CD4-positive, alpha-beta T cell treated with Interleukin-1 beta for 1 hour (primary cell): ENCODE data around the gene PTHLH.
A peak's percentile ranks its signal among the peaks of the same experiment; 100 is the strongest.

Source experiments
- DNase-seq, 2 donors: peaks; one replicate each; pipeline ENCODE4 v3.0.0-alpha.2; 2020 to 2022

The PTHLH gene

GRCh38 chr12:27973487-27973890 is 956 bp upstream of the PTHLH start:
- no peak for DNase-seq

DNA sequence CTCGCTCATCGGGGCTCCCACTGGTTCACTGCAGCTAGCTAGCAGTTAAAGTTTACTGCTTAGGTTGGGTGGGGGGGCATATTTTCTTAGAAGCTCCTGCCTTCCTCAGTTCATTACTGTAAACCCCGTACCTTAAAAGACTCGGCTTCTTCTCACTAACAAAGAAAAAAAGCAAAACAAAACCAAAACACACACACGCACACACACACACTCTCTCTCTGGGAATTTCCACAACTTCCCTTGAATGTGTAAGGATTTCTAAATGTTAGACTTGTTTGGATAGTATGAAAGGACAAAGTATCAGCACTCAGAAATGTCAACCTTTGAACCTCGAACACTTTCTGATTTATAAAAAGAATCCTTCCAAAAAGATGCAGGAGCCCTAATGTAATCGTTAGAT is 927 bp downstream of the PTHLH start:
- no peak for DNase-seq

DNA sequence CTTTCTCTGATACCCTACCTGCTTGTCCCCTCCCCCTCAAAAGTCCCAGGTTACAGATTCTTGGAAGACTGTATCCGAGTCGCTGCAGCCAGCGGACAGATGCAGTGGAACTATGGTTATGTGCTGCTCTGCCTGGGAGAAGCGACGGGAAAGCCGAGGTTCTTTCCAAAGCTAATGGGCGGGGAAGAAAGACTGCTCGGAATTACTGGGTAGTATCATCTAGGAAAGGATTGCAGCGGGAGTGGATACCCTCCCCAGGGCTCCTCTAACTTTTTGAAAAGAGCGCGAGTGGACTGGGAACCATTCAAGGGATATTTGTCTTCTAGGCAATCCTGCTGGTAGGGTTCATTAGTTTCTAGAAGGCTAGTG is 1.4 kb downstream of the PTHLH start:
- no peak for DNase-seq

- DNase-seq: no peak
Observed at GRCh38 chr12:27970401-27971120, 2.0 kb downstream of the PTHLH start.

GRCh38 chr12:27969624-27970400 is 2.7 kb downstream of the PTHLH start:
- peak in 1 of 2 donors; percentile 14 for DNase-seq

GRCh38 chr12:27968972-27969623 is 3.4 kb downstream of the PTHLH start:
- no peak for DNase-seq

DNA sequence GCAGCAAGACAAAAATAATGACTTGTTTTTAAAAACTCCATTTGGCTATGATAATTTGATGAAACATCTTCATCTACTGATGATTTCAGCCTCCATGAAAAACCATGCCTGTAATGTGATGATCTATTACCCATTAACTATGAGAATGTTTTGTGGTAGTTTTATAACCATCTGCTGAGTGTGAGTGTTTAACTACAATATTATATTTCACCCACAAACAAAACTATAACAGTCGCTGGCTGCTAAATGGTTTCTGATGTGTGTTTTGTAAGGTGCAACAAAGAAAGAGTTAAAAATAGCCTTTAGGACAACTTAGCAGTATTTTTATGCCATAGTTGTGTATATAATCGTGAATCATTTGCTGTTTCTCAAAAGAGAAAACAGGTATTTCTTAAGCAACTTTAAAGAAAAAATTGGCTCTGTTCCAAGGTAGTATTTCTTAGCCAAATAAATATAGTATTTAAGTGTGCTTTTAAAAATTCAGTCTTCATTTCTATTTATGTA is 4.9 kb downstream of the PTHLH start:
- DNase-seq: no peak

- DNase-seq: no peak
Observed at GRCh38 chr12:27966870-27967269, 5.7 kb downstream of the PTHLH start.

GRCh38 chr12:27965966-27966365 is 6.6 kb downstream of the PTHLH start:
- DNase-seq: no peak

DNA sequence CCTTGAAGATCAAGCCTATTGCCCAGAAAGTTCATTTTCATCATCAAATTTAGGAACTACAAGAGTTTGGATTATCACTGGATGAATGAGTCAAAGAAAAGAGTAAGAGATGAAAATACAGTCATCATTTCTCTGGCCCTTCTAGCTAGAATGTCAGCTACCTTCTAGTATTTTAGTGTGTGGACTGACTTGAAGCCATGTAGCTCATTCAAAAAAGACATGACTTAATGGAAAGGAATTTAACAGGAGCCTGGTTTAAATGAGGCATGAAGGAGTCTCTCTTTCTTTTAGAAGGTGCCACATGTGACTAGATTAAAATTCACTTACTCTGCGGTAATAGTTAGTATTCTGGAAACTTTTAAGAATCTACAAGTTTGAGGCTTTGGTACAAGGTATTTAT is 7.1 kb downstream of the PTHLH start:
- no peak for DNase-seq

DNA sequence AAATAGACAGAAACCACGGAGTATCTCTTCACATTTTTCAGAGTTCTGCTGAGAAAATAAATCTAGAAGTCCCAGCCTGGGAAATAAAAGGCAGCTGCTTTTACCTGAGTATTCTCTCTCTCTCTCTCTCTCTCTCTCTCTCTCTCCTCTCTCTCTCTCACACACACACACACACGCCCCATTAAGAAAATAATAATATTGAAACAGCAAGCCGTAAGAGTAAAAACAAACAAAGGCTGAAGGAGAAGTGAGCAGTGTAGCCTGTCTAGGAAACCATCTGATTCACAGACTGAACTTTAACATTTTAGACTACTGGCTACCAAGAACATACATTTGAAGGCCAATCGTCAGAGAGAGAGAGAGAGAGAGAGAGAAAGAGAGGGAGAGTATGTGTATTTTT is 8.4 kb downstream of the PTHLH start:
- DNase-seq: no peak

DNA sequence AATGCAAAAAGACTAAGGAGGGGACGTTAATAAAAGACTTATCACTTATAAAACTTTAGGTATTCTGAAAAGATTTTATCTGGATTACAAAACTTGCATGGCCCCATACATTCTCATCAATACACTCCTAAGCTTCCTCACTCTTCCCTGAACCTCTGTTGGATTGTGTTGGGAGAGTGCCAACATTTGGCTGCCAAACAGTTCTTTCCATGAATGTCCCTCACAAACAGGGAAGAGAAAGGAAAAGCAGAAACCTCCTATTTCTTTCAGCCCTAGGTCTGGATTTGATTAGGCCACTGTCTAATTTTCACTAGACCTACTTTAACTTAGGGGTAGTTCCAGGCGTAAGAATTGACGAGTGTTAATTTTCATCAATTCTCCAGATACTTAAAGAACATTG is 11.7 kb downstream of the PTHLH start:
- no peak for DNase-seq

GRCh38 chr12:27958675-27959074 is 13.9 kb downstream of the PTHLH start:
- no peak for DNase-seq

- DNase-seq: no peak
Observed at GRCh38 chr12:27957366-27957765, 15.2 kb downstream of the PTHLH start.

DNA sequence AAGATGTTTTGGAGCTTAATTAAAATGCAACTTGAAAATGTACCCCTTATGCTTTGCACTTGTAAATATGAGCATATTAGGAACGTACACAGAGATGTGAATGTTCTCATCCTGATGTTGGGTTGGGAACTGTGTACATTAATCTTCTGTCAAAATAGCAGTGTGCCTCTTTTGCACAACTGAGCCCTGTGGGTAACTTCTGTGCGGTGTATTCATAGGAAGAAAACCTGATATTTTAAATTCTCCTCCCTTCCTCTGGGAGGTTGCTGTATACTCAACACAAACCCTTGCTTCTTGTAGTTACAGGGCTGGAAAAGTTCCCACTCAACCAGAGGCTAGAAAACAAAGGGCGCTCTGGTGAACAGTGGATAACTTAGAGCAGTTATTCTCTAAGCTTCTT is 18.7 kb downstream of the PTHLH start:
- no peak for DNase-seq

DNA sequence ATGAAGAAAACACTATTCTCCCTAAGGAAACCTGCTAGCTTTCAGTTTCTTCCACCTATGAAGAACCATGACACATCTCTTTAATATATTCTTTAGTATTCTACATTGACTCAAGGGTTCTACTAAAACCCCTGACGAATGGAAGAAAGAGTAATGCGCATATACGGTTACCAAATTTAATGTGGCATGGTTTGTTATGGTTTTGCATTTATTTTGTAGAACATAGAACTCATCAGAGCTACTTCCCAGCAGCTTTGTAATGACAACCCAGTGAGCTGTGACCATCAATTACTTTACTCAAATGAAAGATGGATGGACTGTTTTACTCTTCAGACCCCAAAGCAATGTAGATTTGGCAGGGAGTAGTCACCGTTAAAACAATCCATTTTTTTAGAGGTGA is 19.2 kb downstream of the PTHLH start:
- DNase-seq: no peak

DNA sequence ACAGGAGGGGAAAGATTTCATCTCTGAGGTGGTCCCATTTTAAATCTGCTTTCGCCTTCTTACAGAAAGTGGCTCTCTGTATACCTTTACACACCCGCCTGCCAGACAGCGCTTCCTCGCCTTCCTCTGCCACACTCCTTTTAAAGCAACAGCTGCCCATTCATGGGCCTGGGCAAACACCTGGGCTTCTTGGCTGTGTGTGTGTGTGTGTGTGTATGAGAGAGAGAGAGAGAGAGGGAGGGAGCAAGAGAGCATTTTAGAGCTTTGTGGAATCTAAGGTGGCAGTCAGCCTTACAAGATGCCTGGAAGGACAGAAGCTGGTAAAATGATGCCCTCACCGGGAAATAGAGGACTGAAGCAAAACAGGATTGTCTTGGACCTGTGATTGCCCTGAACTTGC is 20.0 kb downstream of the PTHLH start:
- no peak for DNase-seq

DNA sequence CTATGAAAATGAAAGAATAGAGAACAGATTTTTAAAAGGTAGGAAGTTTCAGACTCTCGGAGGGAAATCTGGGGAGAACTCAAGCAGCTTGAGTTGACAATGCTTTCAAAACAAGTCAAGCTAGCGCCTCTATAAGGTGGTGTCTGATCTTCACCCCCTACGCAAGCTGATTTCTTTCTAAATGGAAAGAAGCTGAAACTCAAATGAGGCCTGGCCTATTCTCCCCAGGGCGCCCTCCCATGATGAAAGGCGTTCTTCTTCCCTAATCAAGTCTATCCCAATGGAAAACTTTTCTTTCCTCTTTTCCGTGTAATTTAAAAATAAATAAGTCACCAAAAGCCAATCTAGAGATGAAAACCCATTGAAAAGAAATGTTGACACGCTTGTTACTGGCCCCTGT is 20.6 kb downstream of the PTHLH start:
- DNase-seq: no peak

- no peak for DNase-seq
Observed at GRCh38 chr12:27946421-27946820, 26.1 kb downstream of the PTHLH start.

DNA sequence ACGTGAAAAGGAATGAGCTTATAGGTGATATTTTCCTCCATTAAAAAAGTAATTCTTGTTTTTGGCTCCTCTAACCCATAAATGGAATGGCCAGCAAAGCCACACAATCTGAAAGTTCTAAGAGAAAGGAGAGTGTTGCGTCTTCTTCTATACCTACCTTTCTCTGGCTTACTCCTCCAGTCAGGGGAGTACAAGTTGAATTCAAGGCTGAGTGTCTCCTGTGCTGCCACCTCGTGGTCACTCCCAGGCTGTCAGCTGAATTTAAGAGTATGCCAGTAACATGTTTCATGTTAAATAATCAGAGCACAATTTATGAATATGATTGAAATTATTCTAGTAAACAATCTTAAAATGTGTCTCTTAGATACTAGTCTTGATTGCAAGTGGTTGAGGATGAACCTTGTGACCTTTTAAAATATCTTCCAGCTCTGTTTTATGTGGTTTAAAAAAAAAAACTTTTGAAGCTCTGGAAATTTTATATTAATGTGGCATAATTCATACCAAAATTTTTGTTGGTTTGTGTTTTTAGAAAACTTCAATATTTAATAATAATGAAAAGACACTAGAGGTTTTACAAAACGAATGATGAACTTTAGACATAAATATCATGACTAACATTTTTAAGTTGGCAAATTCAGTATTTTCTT is 31.7 kb downstream of the PTHLH start:
- DNase-seq: peak; percentile 49 to 65

GRCh38 chr12:27940245-27940644 is 32.3 kb downstream of the PTHLH start:
- DNase-seq: no peak

DNA sequence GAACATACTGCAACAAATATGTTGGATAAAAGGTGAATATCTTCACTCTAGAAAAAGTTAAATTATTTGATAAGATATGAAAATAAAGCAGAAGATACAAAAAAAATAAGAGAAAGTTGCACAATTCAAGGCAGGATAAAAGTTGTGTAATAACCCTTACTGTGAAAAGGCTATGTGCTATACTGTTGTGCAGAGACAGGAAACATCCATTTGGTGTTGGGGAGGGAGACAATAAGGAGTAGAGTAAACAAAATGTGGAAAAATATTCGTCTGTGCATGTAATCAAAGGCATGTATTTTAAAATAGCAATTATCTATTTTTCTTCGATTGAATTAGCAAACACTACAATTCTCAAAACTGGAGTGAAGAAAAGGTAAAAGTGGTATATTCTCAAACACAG is 34.8 kb downstream of the PTHLH start:
- no peak for DNase-seq

GRCh38 chr12:27936196-27936595 is 36.3 kb downstream of the PTHLH start:
- DNase-seq: no peak
